Thoracic aorta (tissue), 2 donors: ENCODE results near the gene PTPN1. TPM values are rescaled to one million over a fixed set of nuclear protein-coding genes. Genes with fewer than 3 reads are reported as not detected.
A peak's percentile ranks its signal among the peaks of the same experiment; 100 is the strongest.
"Not testable (repeated sequence)": the region's sequence is repeated elsewhere in the genome, so short reads cannot be mapped to it uniquely, and the experiment has no call there.

Experiments
- ATAC-seq: fragments of 150-250 bp; one replicate; pipeline ENCODE4 v1.8.0; 2017; ENCODE audit warnings: low read depth; ENCODE audit not compliant: insufficient number of reproducible peaks, low FRiP score
- DNase-seq: peaks from one replicate; pipeline ENCODE4 v3.0.0-alpha.2; 2020; ENCODE audit warnings: low spot score
- H3K27ac ChIP-seq, 2 donors: fragments of 200-600 bp; sonication (generic); 1 replicate in 1 of 2; 2 replicates in 1 of 2; pipeline ENCODE4 v1.5.1; 2016; ENCODE audit warnings: mild to moderate bottlenecking in 2 of 2, moderate library complexity in 2 of 2
- H3K27me3 ChIP-seq: fragments of 200-600 bp; sonication (generic); replicated peaks from 2 replicates; pipeline ENCODE4 v1.6.0; 2016; ENCODE audit warnings: mild to moderate bottlenecking; ENCODE audit not compliant: insufficient read depth
- H3K36me3 ChIP-seq: fragments of 200-600 bp; sonication (generic); one replicate; pipeline ENCODE4 v1.5.1; 2016
- H3K4me1 ChIP-seq, 2 donors: fragments of 200-600 bp; sonication (generic); 1 replicate in 1 of 2; 2 replicates in 1 of 2; pipeline versions ENCODE4 v1.5.1 to v1.6.0; 2016; ENCODE audit warnings: low read depth in 2 of 2, mild to moderate bottlenecking in 1 of 2; ENCODE audit not compliant: control insufficient read depth in 1 of 2
- H3K4me3 ChIP-seq: fragments of 200-600 bp; sonication (generic); 2 replicates; pipeline ENCODE4 v1.5.1; 2016; ENCODE audit warnings: mild to moderate bottlenecking
- H3K9me3 ChIP-seq: fragments of 200-600 bp; sonication (generic); 2 replicates; pipeline ENCODE4 v1.5.1; 2016
- total RNA-seq, 2 donors: library from RNA; depleted of rRNA; stranded (reverse); fragments of >200 nt; gene quantifications; one replicate each; pipeline versions ENCODE4 v1.1.0 to v1.2.3, GENCODE V29; 2016
- TF ChIP-seq, protein P1 (sequence below): fragments of 200-600 bp; sonication (generic); IDR thresholded peaks from one replicate; pipeline ENCODE4 v1.5.1; 2019; ENCODE audit warnings: antibody characterized with exemption

Gene PTPN1
- total RNA-seq, 2 donors from 2014 or later = 32.5 to 68.9 TPM

DNA sequence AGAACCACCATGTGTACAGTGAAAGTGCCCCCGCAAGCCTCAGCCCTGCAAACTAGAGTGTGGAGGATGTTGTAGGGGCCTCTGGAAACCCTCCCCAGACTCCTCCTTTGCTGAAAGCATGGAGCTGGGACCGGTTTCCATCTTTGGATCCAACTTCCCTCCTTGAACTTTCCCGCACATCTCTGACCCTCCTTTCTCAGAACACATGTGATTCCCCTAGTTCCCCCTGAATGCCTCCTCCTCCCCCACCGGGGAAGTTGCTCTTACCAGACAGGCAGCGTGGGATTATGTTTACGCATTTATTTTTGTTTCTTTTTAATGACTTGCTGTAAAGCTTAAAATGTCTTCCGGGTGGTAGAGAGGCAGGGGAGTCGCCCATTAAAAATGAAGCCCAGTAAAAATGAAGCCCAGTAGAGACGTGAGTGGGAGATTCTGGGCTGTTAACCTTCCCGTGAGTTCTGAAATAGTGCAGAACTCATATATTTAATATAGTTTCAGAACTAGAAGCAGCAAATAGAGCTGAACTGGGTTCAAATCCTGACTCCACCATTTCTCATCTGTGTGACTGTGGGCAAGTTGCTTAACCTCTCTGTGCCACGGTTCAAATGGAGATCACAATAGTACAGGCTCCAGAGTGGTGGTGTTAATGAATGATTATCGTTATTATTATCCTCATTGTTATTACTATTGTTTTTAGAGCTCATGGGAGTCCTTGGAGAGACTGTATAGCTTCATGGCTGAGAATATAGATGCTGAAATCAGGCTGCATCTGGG, 8.0 kb upstream of the PTPN1 start:
- Histone ChIP-seq H3K9me3 (no peaks in the 10 kb centered on the region), H3K36me3 (no peaks in the 10 kb centered on the region), H3K4me3 (no peak overlapping the region), H3K27ac (peak overlapping the region in 1 of 2 donors; percentile 34), H3K4me1 (no peaks in the 10 kb centered on the region), H3K27me3 (no peaks in the 10 kb centered on the region)
- no peak for ATAC-seq
- TF ChIP-seq, protein P1, sequence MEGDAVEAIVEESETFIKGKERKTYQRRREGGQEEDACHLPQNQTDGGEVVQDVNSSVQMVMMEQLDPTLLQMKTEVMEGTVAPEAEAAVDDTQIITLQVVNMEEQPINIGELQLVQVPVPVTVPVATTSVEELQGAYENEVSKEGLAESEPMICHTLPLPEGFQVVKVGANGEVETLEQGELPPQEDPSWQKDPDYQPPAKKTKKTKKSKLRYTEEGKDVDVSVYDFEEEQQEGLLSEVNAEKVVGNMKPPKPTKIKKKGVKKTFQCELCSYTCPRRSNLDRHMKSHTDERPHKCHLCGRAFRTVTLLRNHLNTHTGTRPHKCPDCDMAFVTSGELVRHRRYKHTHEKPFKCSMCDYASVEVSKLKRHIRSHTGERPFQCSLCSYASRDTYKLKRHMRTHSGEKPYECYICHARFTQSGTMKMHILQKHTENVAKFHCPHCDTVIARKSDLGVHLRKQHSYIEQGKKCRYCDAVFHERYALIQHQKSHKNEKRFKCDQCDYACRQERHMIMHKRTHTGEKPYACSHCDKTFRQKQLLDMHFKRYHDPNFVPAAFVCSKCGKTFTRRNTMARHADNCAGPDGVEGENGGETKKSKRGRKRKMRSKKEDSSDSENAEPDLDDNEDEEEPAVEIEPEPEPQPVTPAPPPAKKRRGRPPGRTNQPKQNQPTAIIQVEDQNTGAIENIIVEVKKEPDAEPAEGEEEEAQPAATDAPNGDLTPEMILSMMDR = no peak
- DNase-seq = no peak

DNA sequence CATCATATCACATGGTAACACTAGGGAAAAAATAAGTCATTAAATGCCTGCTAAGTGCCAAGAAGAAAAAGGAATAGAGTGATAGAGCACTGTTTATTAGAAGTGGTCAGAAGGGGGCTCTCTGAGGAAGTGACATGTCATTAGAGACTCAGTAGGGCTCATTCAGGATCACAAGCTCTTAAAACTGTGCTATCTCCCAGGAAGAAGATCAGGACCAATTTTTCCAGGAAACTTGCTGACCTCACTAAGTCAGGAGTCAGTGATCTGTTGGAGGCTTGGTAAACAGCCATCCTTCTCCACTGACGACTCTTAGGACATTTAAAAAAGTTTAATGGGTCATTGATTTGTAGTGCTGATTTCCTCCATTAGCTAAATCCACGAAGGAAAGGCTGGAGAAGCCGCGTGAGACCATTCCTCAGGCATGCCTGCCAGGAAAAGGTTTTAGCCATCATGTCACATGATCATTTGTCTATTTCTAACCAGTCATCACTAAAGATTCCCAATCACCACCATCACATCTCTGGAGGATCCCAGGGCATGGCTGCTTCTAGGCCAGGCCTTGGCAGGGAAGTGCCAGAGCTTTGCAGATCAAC, 5.9 kb upstream of the PTPN1 start:
- Histone ChIP-seq H3K36me3 (no peaks in the 10 kb centered on the region), H3K27ac (no peak overlapping the region), H3K9me3 (no peaks in the 10 kb centered on the region), H3K4me1 (peaks cover 0 to 2% of the 10 kb centered on the region in 2 donors), H3K27me3 (no peaks in the 10 kb centered on the region), H3K4me3 (no peak overlapping the region)
- DNase-seq (no peak), ATAC-seq (no peak)
- TF ChIP-seq, protein P1 = no peak

DNA sequence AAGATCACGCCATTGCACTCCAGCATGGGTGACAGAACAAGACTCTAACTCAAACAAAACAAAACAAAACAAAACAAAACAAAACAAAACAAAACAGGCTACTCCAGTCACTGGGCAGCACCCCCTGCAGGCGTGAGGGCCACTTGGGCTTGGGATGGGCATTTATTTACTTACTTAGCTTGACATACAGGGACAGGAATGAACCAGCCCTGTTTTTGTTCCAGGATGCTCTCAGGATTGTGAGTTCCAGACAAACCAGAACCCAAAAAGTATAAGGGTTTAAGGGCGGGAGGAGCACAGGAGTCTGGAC, 4.0 kb upstream of the PTPN1 start:
- Histone ChIP-seq H3K27ac (no peak overlapping the region), H3K4me3 (no peak overlapping the region), H3K27me3 (no peaks in the 10 kb centered on the region), H3K9me3 (no peaks in the 10 kb centered on the region), H3K36me3 (no peaks in the 10 kb centered on the region), H3K4me1 (peaks cover 3 to 7% of the 10 kb centered on the region in 2 donors)
- TF ChIP-seq, protein P1 = no peak
- DNase-seq = no peak
- ATAC-seq = no peak

DNA sequence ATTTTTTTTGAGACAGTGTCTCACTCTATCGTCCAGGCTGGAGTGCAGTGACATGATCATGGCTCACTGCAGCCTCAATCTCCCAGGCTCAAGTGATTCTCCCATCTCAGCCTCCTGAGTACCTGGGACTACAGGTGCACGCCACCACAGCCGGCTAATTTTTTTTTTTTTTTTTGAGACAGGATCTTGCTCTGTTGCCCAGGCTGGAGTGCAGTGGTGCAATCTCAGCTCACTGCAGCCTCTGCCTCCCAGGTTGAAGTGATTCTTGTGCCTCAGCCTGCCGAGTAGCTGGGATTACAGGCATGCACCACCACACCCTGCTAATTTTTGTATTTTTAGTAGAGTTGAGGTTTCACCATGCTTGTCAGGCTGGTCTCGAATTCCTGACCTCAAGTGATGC, 2.4 kb upstream of the PTPN1 start:
- H3K36me3 ChIP-seq, H3K27ac ChIP-seq, H3K27me3 ChIP-seq, H3K9me3 ChIP-seq, DNase-seq, H3K4me3 ChIP-seq, ATAC-seq: not testable (repeated sequence)
- H3K4me1 ChIP-seq = peaks cover 14 to 22% of the 10 kb centered on the region in 2 donors

DNA sequence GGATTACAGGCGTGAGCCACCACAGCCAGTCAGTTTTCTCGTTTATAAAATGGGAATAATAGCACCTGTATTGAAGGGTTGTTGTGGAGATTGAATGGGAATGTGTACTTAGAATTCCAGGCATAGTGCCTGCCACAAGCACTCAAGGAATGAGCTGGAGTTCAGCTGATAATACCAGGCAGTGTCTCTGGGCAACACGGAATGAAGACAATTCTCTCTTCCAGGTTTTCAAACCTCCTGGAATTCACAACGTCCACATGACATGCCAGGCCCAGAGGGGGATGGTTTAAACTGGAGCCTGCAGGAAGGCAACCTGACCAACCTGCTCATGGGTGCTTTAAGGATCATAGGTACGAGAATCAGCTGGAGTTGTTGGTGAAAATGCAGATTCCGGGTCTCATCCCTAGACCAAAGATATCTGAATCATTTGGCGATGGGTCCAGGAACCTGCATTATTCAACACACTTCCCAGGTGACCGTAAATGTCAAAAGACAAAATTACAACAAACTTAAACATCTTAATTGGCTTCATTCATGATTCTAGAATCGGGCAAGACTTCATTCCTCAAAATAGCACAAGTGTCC, 1.9 kb upstream of the PTPN1 start:
- Histone ChIP-seq H3K36me3 (no peaks in the 10 kb centered on the region), H3K4me3 (no peak overlapping the region), H3K27me3 (no peaks in the 10 kb centered on the region), H3K27ac (no peak overlapping the region), H3K4me1 (peaks cover 18 to 28% of the 10 kb centered on the region in 2 donors), H3K9me3 (no peaks in the 10 kb centered on the region)
- DNase-seq = no peak
- TF ChIP-seq, protein P1 = no peak
- no peak for ATAC-seq
